ENCODE data around the gene SLITRK2. TPM values are rescaled to one million over a fixed set of nuclear protein-coding genes. Genes with fewer than 3 reads are reported as not detected.

The SLITRK2 gene
- total RNA-seq, 4 donors from 2014 or later = 0.87 to 2.7 (median 1.9) TPM

- Histone ChIP-seq H3K27me3 (no peaks in the 10 kb centered on the region), H3K9me3 (no peaks in the 10 kb centered on the region), H3K36me3 (no peaks in the 10 kb centered on the region), H3K4me3 (no peak overlapping the region), H3K27ac (no peak overlapping the region), H3K4me1 (no peaks in the 10 kb centered on the region)
- TF ChIP-seq POLR2A (IDR thresholded peaks at IDR 0.05) (no peak), POLR2AphosphoS5 (IDR thresholded peaks at IDR 0.05) (no peak), EP300 (IDR thresholded peaks at IDR 0.05) (no peak), CTCF (IDR thresholded peaks at IDR 0.05) (no peak)
- DNase-seq (ENCODE audit: low spot score in 2 of 2) = no peak
- 83% methylated on average over 4 of the region's 4 CpGs for WGBS
These were observed 38.6 kb downstream of the SLITRK2 start for GRCh38 chrX:145856181-145856580.

GRCh38 chrX:145861818-145862217 is 44.2 kb downstream of the SLITRK2 start:
- H3K36me3 ChIP-seq = no peaks in the 10 kb centered on the region
- WGBS = 30% methylated on average over 3 of the region's 3 CpGs
- TF ChIP-seq POLR2AphosphoS5 (IDR thresholded peaks at IDR 0.05) (no peak), EP300 (IDR thresholded peaks at IDR 0.05) (no peak), CTCF (IDR thresholded peaks at IDR 0.05) (no peak), POLR2A (IDR thresholded peaks at IDR 0.05) (no peak)
- no peaks in the 10 kb centered on the region for H3K9me3 ChIP-seq
- no peak overlapping the region for H3K4me3 ChIP-seq
- no peaks in the 10 kb centered on the region for H3K27me3 ChIP-seq
- H3K4me1 ChIP-seq = no peaks in the 10 kb centered on the region
- H3K27ac ChIP-seq = no peak overlapping the region
- DNase-seq (ENCODE audit: low spot score in 2 of 2) = no peak

- no peaks in the 10 kb centered on the region for H3K36me3 ChIP-seq
- H3K27ac ChIP-seq = no peak overlapping the region
- no peak for DNase-seq (ENCODE audit: low spot score in 2 of 2)
- TF ChIP-seq CTCF (IDR thresholded peaks at IDR 0.05) (no peak), EP300 (IDR thresholded peaks at IDR 0.05) (no peak), POLR2A (IDR thresholded peaks at IDR 0.05) (no peak), POLR2AphosphoS5 (IDR thresholded peaks at IDR 0.05) (no peak)
- H3K27me3 ChIP-seq = no peaks in the 10 kb centered on the region
- WGBS = 61% methylated on average over 4 of the region's 4 CpGs
- no peaks in the 10 kb centered on the region for H3K9me3 ChIP-seq
- no peaks in the 10 kb centered on the region for H3K4me1 ChIP-seq
- H3K4me3 ChIP-seq = no peak overlapping the region
These were observed 47.5 kb downstream of the SLITRK2 start for GRCh38 chrX:145865082-145865481.
